Omental fat pad (tissue), 4 donors: Measurements from ENCODE around the gene TAOK1. TPM values are rescaled to one million over a fixed set of nuclear protein-coding genes. Genes with fewer than 3 reads are reported as not detected.

Experiments used
- ATAC-seq: fragments of 150-250 bp; one replicate; pipeline ENCODE4 v1.9.1; 2016; ENCODE audit warnings: mild to moderate bottlenecking, moderate library complexity; ENCODE audit not compliant: low FRiP score
- DNase-seq: peaks from one replicate; pipeline ENCODE4 v3.0.0-alpha.2; 2019; ENCODE audit warnings: low spot score
- CTCF ChIP-seq, 3 donors: fragments of 450-650 bp; IDR thresholded peaks; one replicate each; pipeline ENCODE4 v1.5.1; 2016 to 2017; ENCODE audit warnings: antibody characterized with exemption in 3 of 3, mild to moderate bottlenecking in 3 of 3, moderate library complexity in 2 of 3
- total RNA-seq, 4 donors: library from RNA; depleted of rRNA; stranded (reverse); fragments of >200 nt; gene quantifications; one replicate each; pipeline ENCODE4 v1.1.0, GENCODE V29; 2016

Gene TAOK1
- total RNA-seq, 4 donors from 2014 or later = 60.3 to 84.2 (median 64.3) TPM

- TF ChIP-seq CTCF (IDR thresholded peaks at IDR 0.05) = no peak
- ATAC-seq (peak; percentile 60), DNase-seq (no peak)
Observed at GRCh38 chr17:29577385-29578211, 187.4 kb downstream of the TAOK1 start.

- ATAC-seq (no peak), DNase-seq (no peak)
- TF ChIP-seq CTCF (IDR thresholded peaks at IDR 0.05) = no peak
Observed at GRCh38 chr17:29578626-29579485, 188.7 kb downstream of the TAOK1 start.

DNA sequence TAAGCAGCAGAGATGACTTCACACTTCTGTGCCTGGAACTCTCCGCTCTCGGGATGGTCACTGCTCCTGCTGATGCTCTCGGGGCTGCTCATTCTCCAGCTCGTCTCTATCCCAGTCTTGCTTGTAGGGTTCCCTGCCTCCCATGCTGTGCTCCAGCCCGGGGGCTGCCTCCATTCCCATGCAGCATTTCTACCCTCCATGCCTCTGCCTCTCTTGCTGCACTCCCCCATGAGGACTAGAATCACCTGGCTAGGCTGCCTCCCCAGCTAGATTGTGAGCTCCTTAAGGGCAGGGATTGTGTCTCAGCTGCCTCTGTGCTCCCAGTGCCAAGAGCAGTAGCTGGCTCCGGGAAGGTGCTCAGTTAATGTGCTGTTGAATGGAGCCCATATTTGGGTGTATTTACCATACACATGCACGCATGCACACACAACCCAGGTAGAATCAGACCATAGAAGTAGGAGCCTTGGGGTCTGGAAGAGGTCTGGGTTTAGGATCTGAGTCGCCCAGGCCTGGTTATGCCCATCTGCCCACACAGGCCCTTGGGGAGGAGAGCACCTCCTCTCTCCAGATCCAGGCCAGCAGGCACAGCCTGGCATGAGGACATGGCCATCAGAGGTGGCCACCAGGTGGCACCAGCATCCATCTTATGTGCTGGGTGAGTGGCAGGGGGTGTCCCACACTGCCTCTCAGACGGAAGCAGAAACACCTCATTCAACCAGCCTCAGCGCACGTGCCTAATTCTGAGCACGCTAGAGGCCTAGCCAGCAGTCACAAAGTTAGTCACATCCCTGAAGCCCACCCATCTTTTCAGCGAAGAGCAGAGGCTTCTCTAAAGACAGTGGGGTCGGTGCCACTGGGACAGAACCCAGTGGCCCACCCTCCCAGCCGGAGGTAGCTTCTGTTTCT lies 190.0 kb downstream of the TAOK1 start:
- ATAC-seq = peak; percentile 63
- peak; percentile 87 for DNase-seq
- peak in 2 of 3 donors; percentile 38 to 80 for TF ChIP-seq CTCF (IDR thresholded peaks at IDR 0.05)

- no peak for DNase-seq
- TF ChIP-seq CTCF (IDR thresholded peaks at IDR 0.05) = no peak
Observed at GRCh38 chr17:29581583-29582253, 191.6 kb downstream of the TAOK1 start.

GRCh38 chr17:29582254-29582765 lies 192.1 kb downstream of the TAOK1 start:
- no peak for DNase-seq
- no peak for ATAC-seq

More at GRCh38 chr17:29581583-29582253, 191.6 kb downstream of the TAOK1 start:
- ATAC-seq = no peak

More at GRCh38 chr17:29582254-29582765, 192.1 kb downstream of the TAOK1 start:
- no peak for TF ChIP-seq CTCF (IDR thresholded peaks at IDR 0.05)
